Superior temporal gyrus (tissue), 1 donor: ENCODE measurements around the gene DNAJB2.

ENCODE experiments used
- DNase-seq: peaks from one replicate; pipeline ENCODE4 v3.0.0-alpha.2; 2016; ENCODE audit errors: extremely low spot score

The DNAJB2 gene

DNA sequence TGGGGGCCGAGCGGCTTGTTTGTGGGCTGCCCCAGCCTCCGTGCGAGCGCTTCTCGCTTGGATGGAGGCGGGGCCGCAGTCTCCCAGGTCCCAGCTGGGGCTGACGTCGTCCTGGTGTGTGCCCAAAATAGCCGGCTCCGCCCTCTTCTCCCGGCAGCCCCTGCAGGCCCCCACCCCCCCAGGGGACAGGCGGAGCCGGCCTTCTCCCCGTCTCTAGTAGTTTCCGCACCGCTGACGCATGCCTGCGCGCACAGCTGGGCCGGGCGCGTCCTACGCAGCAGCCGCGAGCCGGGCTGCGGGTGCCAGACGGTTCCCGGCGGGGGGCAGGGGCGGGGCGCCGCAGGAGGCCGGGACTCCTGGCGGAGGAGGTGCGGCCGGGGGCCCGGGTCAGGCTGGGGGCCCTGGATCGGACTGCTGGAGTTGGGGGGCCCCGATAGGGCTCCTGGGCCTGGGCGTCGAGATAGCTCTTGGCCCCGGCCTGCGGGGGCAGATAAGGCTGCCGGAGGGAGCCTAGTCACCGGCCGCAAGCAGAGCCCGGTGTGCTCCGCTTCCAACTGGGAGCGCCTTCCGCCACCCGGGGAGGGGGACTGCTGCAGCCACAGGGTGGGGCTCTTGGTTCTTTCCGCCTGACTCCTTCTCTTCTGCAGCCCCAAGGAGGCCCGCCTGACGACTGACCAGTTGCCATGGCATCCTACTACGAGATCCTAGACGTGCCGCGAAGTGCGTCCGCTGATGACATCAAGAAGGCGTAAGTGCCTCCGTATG is at the start of gene DNAJB2:
Gene DNAJB2, plus strand, starts transcription at position 216 of the 765 bp plus-strand sequence. Its CDS starts 468 bp downstream, at position 684.
- DNase-seq, result peak; percentile 98

DNA sequence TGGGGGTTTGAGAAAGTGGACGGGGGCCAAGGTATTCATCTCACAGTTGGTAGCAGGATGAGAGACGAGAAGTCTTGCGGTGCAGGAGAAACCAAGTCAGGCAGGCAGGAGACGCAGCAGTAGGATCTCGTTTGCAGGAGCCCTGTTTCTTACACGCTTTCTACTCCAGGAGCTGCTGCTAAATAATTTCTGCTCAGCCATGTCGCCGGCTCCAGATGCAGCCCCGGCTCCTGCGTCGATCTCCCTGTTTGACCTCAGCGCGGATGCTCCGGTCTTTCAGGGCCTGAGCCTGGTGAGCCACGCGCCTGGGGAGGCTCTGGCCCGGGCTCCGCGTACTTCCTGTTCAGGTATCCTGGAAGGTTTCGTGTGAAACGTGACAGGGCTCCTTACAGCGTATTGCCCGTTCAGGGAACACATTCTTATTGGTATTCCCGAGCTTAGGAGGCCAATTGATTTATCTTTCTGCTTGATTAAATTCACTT is 49.1 kb upstream of the DNAJB2 start:
- no peak for DNase-seq

- no peak for DNase-seq
Measured at GRCh38 chr2:219234331-219234730, 44.8 kb upstream of the DNAJB2 start.

GRCh38 chr2:219243291-219243761 is 35.8 kb upstream of the DNAJB2 start:
- no peak for DNase-seq

DNA sequence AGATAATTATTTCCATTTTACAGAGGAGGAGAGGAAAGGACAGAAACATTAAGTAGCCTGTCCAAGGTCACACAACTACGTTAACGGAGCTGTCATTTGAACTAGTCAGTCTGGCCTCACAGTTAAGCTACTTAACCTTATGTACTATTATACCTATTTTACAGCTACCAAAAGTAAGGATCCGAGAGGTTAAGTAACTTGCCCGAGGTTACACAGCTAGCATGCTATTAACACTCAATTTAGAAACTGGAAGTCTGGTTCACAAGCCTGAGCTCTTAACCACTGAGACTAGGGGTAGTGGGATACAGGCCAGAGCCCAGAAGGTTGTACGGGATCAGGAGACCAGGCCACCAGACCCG is 34.4 kb upstream of the DNAJB2 start:
- no peak for DNase-seq

DNA sequence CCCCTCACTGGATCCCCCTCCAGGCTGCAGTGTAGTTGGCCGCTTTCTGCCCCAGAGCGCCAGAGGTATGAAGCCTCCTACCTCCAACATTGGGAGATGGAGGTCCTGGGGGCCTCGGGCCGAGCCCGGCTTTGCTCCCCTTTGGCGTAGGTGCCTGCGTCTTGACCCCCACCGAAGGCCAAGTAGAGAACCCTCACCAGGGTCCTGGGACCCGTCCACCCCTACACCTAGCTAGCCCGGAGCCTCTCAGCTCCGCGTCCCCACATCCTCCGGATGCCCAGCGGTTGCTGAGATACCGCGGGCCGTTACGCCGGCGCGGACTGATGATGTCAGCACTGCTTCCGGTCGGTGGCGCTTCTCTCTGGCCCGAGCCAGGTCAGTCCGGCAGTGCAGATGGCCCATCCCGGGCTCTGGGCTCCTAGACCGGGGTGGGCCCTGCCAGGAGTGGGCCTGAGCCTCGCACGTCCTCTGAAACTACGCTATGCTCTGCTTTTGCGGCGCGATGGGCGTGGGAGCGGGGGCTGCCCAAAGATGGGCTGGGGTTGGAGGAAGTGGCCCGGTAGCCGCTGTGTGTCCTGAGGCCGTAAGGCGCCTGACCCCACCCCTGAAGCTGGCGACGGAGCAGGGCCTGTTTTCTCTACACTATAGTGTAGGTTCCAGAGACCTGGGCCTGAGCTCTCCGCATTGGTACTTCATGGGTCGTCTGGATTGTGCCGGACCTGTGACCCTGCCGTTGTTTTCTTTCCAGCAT is 33.8 kb upstream of the DNAJB2 start, which contains the start of the genes GLB1L and STK16:
Gene GLB1L, minus strand, starts transcription at position 297 of the 751 bp plus-strand sequence. CDS start 1,871 bp downstream, outside the sequence.
Gene STK16, plus strand, starts transcription at position 332 of the 751 bp plus-strand sequence. CDS start 521 bp downstream, outside the sequence.
- DNase-seq, result peak; percentile 97

- no peak for DNase-seq
Measured at GRCh38 chr2:219245899-219246230, 33.3 kb upstream of the DNAJB2 start.

GRCh38 chr2:219246559-219246958 is 32.6 kb upstream of the DNAJB2 start:
- no peak for DNase-seq

DNA sequence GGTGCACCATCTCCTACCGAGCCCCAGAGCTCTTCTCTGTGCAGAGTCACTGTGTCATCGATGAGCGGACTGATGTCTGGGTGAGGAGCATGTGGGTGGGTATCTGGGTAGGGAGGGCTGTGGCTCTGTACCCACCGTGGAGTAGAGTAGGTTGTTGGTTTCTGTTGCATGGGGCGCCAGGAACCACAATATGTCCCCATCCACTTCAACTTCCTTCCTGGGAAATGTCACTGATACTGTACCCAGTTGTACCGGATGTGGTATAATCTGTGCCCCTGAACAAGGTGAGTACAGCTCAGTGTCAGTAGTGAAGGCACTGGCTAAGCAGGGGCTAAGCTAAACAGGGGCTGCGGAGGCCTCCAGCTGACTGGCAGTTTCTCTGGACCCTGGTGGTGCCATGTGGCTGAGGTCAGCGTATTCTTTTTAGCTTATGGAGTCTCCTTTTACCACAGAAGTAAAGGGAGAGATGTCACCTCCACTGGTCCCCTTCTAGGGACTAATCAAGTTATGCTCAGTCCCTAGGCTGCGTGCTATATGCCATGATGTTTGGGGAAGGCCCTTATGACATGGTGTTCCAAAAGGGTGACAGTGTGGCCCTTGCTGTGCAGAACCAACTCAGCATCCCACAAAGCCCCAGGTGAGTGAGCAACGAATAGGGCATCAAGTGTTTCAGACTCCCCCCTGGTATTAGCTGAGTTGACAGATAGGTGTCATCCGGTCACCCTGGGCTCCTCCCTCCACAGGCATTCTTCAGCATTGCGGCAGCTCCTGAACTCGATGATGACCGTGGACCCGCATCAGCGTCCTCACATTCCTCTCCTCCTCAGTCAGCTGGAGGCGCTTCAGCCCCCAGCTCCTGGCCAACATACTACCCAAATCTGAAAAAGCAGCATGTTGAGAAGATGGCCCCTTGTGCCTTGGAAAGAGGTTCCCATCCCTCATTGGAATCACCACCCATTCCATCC is 31.2 kb upstream of the DNAJB2 start:
- no peak for DNase-seq

DNA sequence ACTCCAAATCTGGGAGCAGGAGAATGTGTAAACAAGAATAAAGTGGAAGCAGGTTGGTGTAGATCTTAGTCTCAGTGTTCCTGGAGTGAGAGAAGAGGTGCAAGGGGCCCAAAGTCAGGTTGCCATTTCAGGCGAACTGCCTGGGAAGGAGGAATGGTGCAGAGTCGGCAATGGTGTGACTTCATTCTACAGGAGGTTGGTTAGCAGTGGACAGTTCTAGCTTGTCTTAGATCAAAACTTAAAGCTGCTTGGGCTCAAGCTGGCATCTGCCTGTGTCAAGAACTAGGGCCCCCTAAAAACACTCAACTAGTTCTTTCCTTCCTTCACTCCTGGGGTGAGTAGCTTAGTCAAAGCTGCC is 30.3 kb upstream of the DNAJB2 start:
- DNase-seq, result no peak

- DNase-seq, result peak; percentile 68
Measured at GRCh38 chr2:219249203-219249980, 29.8 kb upstream of the DNAJB2 start.

DNA sequence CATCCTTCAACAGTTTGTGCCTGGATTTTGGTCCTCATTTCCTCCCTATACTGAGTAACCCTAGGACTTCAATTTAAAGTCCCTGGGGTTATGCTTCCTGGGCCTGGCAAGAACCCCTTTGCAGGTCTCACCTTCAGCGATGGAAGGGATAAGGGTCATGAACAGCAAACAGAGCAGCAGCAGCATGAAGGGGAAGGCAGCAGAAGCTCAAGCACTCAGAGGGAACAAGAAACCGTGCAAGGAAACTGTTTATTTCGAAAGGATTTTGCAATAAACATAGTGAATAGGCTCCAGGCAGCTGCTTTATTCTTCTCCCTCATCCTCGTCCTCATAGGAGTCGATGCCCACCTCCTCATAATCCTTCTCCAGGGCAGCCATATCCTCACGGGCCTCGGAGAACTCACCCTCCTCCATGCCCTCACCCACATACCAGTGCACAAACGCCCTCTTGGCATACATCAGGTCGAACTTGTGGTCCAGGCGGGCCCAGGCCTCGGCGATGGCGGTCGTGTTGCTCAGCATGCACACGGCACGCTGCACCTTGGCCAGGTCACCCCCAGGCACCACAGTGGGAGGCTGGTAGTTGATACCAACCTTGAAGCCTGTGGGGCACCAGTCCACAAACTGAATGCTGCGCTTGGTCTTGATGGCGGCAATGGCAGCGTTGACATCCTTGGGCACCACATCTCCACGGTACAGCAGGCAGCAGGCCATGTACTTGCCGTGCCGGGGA is 29.0 kb upstream of the DNAJB2 start:
- DNase-seq, result no peak

- DNase-seq, result no peak
Measured at GRCh38 chr2:219251656-219252055, 27.5 kb upstream of the DNAJB2 start.

- no peak for DNase-seq
Measured at GRCh38 chr2:219252084-219252483, 27.1 kb upstream of the DNAJB2 start.

DNA sequence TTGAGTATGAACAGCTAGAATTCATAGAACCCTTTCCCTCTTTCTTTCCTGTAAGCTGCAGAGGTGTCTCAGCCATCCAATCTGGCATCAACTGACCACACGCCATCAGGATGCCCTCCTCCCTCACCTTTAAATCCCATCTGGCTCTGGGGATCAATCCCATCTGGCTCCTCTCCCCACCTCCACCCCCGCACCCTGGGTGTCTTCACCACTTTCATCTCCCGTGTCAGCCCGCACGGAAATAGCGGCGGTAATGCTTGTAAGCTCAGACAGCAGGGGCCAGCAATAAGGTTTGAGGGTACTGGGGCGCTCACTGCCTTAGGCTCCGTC is 26.6 kb upstream of the DNAJB2 start:
- DNase-seq, result no peak

DNA sequence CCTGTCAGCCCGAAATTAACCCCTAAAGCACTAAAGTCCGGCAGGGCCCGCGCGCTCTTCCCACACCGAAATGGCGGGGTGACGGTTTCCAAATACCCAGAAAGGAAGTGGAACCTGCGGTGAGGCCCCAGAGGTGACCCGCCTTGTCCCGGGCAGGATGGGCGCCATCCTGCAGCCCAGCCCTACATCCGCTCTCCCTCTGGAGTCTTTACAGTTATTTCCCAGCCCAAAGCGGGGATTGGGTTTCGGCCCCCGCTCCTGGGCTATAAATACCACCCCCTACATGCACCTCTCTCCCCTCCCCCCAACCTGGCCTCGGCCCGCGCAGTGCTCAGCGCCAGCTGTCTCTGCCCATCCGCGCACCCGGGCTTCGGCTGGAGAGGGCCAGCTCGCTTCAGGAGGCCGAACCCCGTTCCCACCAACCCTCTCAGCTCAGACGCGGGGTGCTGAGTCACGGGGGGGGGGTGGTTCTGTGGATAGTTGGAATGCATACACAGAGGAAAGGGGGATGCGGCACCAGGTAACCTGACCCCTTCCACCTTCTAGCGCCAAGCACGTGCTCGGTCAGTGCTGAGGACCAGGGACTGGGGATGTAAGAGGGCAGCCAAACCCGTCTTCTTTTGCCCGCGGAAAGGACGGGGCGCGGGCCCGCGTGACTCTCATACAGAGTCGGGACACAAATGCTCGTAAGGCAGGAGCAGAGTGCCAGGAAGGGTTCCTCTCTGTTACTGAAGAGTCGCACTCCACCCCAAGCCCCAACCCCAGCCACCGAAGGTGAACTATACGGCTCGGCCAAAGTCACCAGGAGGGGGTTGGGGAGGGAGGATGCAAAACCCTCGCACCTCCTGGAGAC is 26.0 kb upstream of the DNAJB2 start, which contains the start of gene TUBA4B:
Gene TUBA4B, plus strand, starts transcription at position 344 of the 853 bp plus-strand sequence. Its CDS starts 165 bp downstream, at position 509.
- no peak for DNase-seq

GRCh38 chr2:219253753-219254589 is 25.2 kb upstream of the DNAJB2 start, which contains the start of gene TUBA4A:
Gene TUBA4A (minus strand): TSS chr2:219253918. CDS start chr2:219253858, 60 bp downstream.
- DNase-seq, result peak; percentile 82

DNA sequence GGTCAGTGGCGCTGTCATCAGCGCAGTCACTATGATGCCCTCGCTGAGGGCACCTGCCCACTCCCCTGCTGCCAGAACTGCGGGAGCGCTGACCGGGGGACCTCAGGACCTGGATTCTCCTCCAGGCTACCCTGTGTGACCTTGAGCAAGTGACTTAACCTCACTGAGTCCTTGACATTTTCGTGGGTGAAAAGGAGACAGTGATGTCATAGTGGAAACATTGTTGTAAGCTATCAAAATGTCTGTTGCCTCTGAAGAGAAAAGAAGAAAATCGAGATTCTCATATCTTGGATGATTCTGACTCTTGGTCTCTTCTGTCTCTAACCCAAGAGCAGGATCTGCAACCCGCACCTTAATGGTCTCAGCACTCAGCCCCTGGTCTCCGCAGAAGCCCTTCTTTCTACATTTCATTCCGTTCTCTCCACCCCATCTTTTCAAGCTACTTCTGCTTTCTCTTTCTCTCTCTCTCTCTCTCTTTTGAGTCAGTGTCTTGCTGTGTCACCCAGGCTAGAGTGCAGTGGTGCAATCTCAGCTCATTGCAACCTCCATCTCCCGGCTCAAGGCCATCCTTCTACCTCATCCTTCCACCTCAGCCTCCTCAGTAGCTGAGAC is 24.5 kb upstream of the DNAJB2 start:
- DNase-seq, result peak; percentile 18
